Posterior cingulate gyrus (tissue), 11 donors: ENCODE measurements around the gene MFAP5.
A peak's percentile ranks its signal among the peaks of the same experiment; 100 is the strongest.
"Not testable (repeated sequence)": the region's sequence is repeated elsewhere in the genome, so short reads cannot be mapped to it uniquely, and the experiment has no call there.

ENCODE experiments used
- DNase-seq, 10 donors: peaks; one replicate each; pipeline versions ENCODE4 v3.0.0 to v3.0.0-alpha.2; 2020 to 2021; ENCODE audit warnings: mixed read lengths in 3 of 10
- intact Hi-C: fragments of 100-400 bp; cut with DNase I; formaldehyde crosslinking; loops from one replicate; pipeline ENCODE4 v1.15.1; 2023

MFAP5 gene

DNA sequence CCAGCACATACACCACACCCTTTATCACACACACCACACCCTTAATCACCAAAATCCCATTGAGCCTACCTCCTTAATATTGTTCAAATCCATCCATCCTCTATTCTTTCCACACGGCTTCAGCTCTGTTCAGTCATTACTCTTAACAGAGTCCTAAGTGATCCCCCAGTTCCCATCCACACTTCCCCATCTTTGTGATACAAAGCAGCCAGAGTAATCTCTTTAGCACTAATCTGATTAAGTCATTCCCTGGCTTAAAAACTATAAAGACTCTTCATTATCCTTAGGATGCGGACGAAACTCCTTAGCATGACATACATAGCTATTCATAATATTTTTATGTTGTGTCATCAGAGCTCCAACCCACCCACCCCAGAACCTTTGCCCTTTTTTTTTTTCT is 14.7 kb upstream of the MFAP5 start:
- intact Hi-C loops: no loop called here
- DNase-seq: no peak

- intact Hi-C loops: no loop called here
- DNase-seq: no peak
Measured at GRCh38 chr12:8676651-8677050, 14.0 kb upstream of the MFAP5 start.

GRCh38 chr12:8675591-8676036 is 13.0 kb upstream of the MFAP5 start:
- intact Hi-C loops: no loop called here
- no peak for DNase-seq

- intact Hi-C loops: no loop called here
- DNase-seq: no peak
Measured at GRCh38 chr12:8672381-8672780, 9.8 kb upstream of the MFAP5 start.

GRCh38 chr12:8668441-8668840 is 5.8 kb upstream of the MFAP5 start:
- DNase-seq: no peak
- intact Hi-C loops: no loop called here

DNA sequence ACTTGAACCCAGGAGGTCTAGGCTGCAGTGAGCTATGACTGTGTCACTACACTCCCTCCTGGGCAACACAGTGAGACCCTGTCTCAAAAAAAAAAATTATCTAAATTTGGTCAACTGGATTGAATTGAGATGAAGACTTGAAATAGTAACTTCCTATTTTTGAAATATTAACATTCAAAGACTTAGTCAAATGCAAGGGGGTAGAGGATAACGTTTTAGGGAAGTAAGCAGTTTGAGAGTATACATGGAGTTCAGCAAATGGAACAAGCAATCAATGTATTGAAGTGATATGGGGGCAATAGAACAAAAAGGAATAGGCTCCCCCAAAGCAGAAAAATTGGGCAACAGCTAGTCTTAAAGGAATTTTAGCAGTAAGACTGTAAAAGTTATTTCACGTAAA is 4.6 kb upstream of the MFAP5 start:
- intact Hi-C loops: no loop called here

DNA sequence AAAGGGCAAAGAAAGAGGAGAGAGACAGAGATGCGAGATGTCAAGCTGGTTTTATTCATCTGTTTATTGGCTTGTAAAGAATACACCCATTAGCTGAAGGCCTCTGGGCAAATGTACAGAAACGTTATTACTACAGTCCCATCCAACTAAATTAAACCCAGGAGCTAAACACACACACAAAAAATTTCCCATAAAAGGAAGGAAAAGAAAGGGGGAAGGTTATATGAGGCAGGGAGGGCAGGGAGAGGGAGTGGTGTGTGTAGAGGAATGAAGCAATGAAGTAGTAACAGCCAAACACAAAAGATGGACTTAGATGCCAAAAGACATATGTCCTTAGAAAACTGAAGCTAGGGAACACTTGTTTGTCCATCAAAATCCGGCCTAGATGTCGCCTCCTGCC is 3.1 kb upstream of the MFAP5 start:
- intact Hi-C loops: no loop called here
- no peak for DNase-seq

More for the DNA sequence above, 4.6 kb upstream of the MFAP5 start:
- no peak for DNase-seq

DNA sequence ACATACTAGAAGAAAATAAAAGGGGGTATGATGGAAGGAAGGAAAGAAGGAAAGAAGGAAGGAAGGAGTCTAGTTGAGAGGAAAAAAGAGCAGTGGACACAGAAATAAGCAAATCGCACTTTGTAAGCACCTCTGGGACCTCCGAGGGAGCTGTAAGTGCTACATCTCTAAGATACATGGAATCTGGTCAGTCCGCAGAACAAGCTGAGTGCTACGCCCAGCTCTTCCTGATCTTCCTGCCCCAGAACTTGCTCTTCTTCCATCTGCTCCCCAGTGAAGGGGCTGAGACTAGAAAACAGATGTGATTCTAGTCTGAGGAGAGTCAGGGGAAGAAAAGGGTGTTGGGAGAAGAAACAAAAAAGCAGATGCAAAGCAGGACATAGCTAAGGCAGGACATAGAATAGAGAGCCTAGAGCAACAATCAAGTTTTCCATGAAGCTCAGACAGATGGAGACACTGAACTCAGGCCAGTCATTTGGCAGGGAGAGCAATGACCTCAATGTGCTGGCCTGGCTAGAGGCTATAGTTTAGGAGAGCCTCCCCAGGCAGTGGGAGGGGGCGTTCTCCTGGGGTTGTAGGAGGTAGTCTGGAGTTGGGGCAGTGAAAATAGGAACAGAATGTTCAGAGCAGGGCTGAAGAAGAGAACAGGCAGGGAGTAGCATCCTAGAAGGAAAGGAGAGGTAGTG is 1.7 kb upstream of the MFAP5 start:
- DNase-seq: no peak
- intact Hi-C loops: no loop called here

GRCh38 chr12:8661751-8662150 is 875 bp downstream of the MFAP5 start:
- DNase-seq: no peak
- intact Hi-C loops: no loop called here

DNA sequence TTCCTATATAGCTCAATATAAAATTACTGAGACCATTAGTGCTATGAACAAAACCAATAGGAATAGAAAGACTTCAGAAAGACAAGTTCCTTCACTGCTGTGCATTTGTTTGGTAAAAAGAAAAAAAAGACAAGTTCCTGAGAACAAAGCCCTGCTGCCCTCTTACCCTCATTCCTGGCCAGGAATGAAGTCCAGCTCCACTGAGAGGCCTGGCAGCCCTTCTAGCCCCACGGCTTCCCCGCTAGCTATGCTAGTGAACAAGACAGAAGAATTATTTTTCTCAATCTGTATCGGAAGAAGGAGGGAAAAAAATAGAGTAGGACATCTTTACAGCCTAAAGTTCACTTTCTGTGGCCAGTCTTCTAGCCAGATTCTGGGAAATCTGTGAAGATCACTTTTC is 1.6 kb downstream of the MFAP5 start:
- intact Hi-C loops: no loop called here
- peak in 1 of 10 donors; percentile 25 for DNase-seq

DNA sequence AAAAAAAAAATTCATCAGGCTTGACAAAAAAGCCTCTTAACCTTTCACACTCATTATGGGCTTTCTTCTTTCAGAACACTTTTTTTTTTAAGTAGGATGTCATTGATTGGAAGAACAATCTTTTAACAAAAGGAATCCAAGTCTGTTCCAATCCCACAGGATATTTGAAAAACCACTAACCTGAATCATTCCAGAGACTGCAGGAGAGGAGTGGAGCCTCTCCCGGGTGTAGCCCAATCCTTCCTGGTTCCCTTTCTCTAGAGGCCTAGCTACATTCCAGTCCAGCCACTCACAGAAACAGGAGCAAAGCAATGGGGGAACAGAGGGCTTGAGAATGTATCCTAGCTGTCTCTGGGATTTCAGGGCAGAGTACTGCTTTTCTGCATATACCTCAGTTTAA is 4.3 kb downstream of the MFAP5 start:
- intact Hi-C loops: no loop called here
- no peak for DNase-seq

DNA sequence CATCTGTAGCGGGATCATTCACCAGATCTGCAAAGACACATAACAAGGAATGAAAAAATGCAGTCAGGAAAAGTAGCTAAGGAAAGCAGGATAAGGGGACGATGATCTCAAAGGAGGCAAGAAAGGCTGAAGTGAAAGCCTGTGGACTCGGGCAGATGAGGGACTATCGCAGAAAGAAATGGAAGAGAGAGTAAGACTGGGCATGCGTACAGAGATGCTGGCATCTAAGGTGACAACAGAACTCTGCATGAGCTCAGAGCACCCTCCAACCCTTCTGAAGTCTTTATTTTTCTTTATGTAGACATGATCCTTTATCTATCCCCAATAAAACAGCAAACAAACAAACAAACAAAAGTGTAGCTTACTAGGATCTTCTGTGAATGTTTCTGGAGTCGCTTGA is 7.2 kb downstream of the MFAP5 start:
- no peak for DNase-seq
- intact Hi-C loops: no loop called here

- no peak for DNase-seq
- intact Hi-C loops: no loop called here
Measured at GRCh38 chr12:8648576-8649205, 13.9 kb downstream of the MFAP5 start.

DNA sequence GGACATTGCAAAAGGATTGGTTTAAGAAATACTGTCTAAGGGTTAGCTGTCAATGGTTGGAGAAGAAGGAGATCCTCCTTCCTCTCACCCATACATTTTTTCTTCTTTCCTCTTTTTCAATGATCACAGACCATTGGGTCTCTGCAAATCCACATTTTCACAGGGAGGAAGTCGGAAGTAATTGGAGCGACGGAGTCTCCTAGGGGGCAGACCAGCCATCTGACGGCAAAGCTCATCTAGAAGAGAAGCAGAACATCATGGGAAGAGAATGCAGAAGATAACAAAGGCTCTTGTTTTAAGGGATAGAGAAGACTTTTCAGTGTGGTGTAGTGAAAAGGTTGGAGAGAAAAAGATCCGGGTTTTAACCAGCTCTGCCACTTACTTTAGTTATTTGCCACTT is 14.7 kb downstream of the MFAP5 start:
- no peak for DNase-seq
- intact Hi-C loops: no loop called here

DNA sequence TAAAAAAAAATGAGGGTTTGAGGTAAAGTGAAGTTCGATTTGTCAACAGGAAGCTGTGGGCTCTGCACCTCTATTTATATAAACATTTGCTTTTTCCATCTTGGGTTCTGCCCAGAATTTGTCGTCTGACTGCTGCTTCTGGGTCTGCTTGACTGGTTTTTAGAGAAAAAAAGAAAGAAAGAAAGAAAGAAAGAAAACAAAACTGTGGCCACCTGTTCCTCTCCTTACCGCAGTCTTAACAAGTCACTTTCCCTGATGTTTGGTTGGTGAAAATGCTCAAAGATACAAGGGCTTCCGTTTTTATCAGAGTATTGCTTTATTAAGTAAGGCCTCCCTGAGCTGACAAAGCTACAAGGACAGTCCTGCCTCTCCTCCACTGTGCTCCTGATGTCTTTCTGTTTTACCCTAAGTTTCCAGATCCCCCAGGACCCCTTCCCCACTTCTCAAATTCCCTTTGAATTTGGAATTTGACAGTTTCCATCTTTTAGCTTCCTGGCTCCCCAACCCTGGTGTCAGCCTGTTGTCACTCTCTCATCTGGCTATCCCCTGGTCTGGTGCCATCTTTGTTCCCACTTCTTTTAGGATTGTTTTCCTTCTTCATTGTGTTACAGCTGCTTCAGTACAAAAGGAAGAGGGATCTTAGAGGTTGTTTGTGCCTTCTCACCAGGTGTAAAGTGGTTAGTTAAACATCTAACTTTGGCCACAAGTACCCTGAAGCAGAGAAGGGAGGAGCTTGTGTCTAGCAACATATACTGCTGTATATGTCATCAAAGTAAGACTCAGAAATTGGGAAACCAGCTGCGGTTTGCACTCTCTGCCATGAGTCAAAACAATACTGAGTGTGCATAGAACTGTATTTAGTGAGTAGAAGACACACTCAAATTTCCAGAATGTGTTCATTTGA is 18.0 kb downstream of the MFAP5 start:
- DNase-seq: no peak

GRCh38 chr12:8642775-8643174 is 19.9 kb downstream of the MFAP5 start:
- no peak for DNase-seq
- intact Hi-C loops: no loop called here

More for the DNA sequence above, 18.0 kb downstream of the MFAP5 start:
- intact Hi-C loops: no loop called here

DNA sequence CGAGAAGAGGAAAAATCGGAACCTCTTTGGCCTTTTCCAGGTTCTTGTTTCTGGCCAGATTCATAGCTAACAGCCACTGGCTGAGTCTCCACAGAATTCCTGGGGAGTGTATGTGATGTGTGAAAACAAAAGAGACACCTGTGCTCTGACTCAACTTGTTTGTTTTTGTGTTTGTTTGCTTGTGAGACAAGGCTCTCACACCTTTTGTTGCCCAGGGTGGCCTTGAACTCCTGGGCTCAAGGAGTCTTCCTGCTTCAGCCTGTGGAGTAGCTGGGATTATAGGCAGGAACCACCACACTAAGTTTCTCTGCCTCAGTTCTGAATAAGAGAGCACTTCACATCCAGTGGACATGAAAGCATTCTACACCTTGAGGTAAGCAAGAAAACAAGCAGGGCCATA is 22.7 kb downstream of the MFAP5 start:
- intact Hi-C loops: no loop called here

GRCh38 chr12:8638951-8639350 is 23.7 kb downstream of the MFAP5 start:
- no peak for DNase-seq

More for the DNA sequence above, 22.7 kb downstream of the MFAP5 start:
- DNase-seq: no peak

DNA sequence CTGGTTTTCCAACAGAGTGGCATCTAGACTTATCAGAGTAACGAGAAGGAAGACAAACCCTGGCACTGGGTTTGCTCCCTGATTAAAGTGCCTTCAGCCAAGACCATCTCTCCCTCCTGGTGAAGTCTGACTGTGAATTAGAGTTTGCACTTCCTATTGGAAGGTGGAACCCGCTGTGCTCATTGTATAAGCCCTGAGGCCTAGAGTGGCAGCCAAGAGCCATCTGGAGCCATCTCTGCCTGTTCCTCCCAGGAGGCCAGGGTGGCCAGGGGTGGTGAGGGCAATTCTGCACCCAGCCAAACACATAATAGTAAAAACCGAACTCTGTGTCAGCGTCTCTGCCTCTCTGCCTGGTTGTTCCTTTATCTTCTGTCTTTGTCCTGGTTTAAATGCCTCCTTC is 25.0 kb downstream of the MFAP5 start:
- DNase-seq: no peak
- intact Hi-C loops: no loop called here

More at GRCh38 chr12:8638951-8639350, 23.7 kb downstream of the MFAP5 start:
- intact Hi-C loops: no loop called here

DNA sequence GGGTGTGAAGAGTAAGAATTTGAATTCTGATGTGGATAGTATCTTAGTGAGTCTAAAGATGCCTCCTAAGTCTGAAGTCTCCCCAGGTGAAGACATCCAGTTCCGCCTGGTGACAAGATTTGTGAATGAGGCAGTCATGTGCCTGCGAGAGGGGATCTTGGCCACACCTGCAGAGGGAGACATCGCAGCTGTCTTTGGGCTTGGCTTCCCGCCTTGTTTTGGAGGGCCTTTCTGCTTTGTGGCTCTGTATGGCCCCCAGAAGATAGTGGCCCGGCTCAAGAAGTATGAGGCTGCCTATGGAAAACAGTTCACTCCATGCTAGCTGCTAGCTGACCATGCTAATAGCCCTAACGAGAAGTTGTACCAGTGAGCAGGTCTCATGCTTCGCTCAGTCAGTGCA is 25.4 kb downstream of the MFAP5 start:
- DNase-seq: no peak
- intact Hi-C loops: no loop called here

DNA sequence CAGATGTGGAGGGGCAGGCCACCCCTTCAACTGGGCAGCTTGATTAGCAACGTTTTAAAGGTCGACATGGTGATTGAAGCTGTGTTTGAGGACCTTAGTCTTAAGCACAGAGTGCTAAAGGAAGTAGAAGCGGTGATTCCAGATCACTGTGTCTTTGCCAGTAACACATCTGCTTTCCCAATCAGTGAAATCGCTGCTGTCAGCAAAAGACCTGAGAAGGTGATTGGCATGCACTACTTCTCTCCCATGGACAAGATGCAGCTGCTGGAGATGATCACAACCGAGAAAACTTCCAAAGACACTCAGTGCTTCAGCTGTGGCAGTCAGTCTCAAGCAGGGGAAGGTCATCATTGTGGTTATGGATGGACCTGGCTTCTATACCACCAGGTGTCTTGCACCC is 26.0 kb downstream of the MFAP5 start:
- intact Hi-C loops: no loop called here
- DNase-seq: no peak

DNA sequence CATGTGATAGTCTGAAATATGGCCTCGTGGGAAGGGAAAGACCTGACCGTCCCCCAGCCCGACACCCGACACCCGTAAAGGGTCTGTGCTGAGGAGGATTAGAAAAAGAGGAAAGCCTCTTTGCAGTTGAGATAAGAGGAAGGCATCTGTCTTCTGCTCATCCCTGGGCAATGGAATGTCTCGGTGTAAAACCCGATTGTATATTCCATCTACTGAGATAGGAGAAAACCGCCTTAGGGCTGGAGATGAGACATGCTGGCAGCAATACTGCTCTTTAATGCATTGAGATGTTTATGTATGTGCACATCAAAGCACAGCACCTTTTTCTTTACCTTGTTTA is 26.6 kb downstream of the MFAP5 start:
- DNase-seq, intact Hi-C loops: not testable (repeated sequence)
